Heart right ventricle (tissue), 16 donors: ENCODE results near the gene SAP130. TPM values are rescaled to one million over a fixed set of nuclear protein-coding genes. Genes with fewer than 3 reads are reported as not detected.

Experiments used
- ATAC-seq, 8 donors: fragments of 200-7000 bp; cut with Tn5 transposase; one replicate each; pipeline ENCODE4 v1.9.1; 2020; ENCODE audit warnings: mild to moderate bottlenecking in 8 of 8, moderate library complexity in 8 of 8, moderate number of reproducible peaks in 1 of 8
- DNase-seq, 2 donors: peaks; one replicate each; pipeline ENCODE4 v3.0.0-alpha.2; 2020
- H3K27ac ChIP-seq, 10 donors: fragments of 200-600 bp; sonication (generic) in 2 of 10; one replicate each; pipeline versions ENCODE4 v1.5.0 to v1.8.0; 2020 to 2022; ENCODE audit warnings: mild to moderate bottlenecking in 3 of 10
- H3K27me3 ChIP-seq, 7 donors: fragments of 200-600 bp; one replicate each; pipeline ENCODE4 v1.8.0; 2021 to 2022; ENCODE audit warnings: mild to moderate bottlenecking in 2 of 7
- H3K36me3 ChIP-seq, 9 donors: fragments of 200-600 bp; sonication (generic) in 1 of 9; one replicate each; pipeline versions ENCODE4 v1.5.0 to v1.8.0; 2020 to 2022; ENCODE audit warnings: mild to moderate bottlenecking in 2 of 9
- H3K4me1 ChIP-seq, 9 donors: fragments of 200-600 bp; sonication (generic) in 1 of 9; one replicate each; pipeline versions ENCODE4 v1.5.0 to v1.8.0; 2020 to 2022; ENCODE audit warnings: mild to moderate bottlenecking in 4 of 9
- H3K4me3 ChIP-seq, 10 donors: fragments of 200-600 bp; sonication (generic) in 2 of 10; one replicate each; pipeline versions ENCODE4 v1.5.0 to v1.8.0; 2020 to 2022; ENCODE audit warnings: mild to moderate bottlenecking in 7 of 10, moderate library complexity in 2 of 10
- H3K9me3 ChIP-seq, 11 donors: fragments of 200-600 bp in 10 of 11; sonication (generic) in 2 of 11; one replicate each; pipeline versions ENCODE4 v1.5.0 to v1.8.0; 2013 to 2022; ENCODE audit warnings: mild to moderate bottlenecking in 2 of 11, control low read depth in 1 of 11, moderate library complexity in 1 of 11
- CTCF ChIP-seq, 9 donors: fragments of 200-600 bp; sonication (generic) in 2 of 9; IDR thresholded peaks; one replicate each; pipeline versions ENCODE4 v1.5.0 to v1.8.0; 2021 to 2022; ENCODE audit warnings: antibody characterized with exemption in 9 of 9, mild to moderate bottlenecking in 5 of 9, moderate library complexity in 1 of 9
- WGBS, 2 donors: extraction: QIAGEN DNeasy Blood & Tissue Kit; methylation state at CpG; one replicate each; pipeline ENCODE4 v1.1.7; 2013; ENCODE audit warnings: inconsistent platforms in 1 of 2; 5-methylcytosine and 5-hydroxymethylcytosine counted together
- intact Hi-C, 10 donors: fragments of 100-400 bp; cut with DNase I; formaldehyde crosslinking; loops; one replicate each; pipeline versions ENCODE4 v1.11.1 to v1.14.2; 2022
- long read RNA-seq, 3 donors: library from polyadenylated mRNA; unstranded; transcript quantifications; one replicate each; pipeline ENCODE4 v2.0.0, GENCODE V29; 2020 to 2021
- polyA plus RNA-seq, 2 donors: library from polyadenylated mRNA; stranded (reverse); fragments of 200-250 nt; gene quantifications; one replicate each; pipeline ENCODE4 v1.2.3, GENCODE V29; 2013
- total RNA-seq, 10 donors: library from RNA; stranded (reverse); fragmentation: NEBNext Ultra II Directional in 3 of 10; extraction: Animal tissue kit (Norgen Biotek cat#: 25700) in 3 of 10; gene quantifications; one replicate each; pipeline versions ENCODE4 v1.2.1 to v1.2.4, GENCODE V29; 2021 to 2023
- donor health status: Arrhythmogenic right ventricular cardiomyopathy.
- donor health status: ischemic (EF 13 %, LVEDD 7.1; RV severe dilation, severe dysfunction).
- donor health status: healthy with polysubstance abuse.
- donor health status: DM: no; HTN: yes; CAD: no.
- donor health status: DM: no; HTN: no; CAD: no.
- donor health status: ischemic (EF 25% LVEDD 6.9; RV normal size, moderate dysfunction).
- donor health status: ischemic (EF 25% LVEDD 5.7; RV mildly dilated, moderate dysfunction).
- donor health status: healthy.
- donor health status: DM: yes; HTN: yes; CAD: no.
- donor health status: Ischemic cardiomyopathy.
- donor health status: ischemic (EF 35%, LVEDD 5.7; RV mildly dilated, moderate dysfunction).
- donor health status: nonischemic (EF 11% LVEDD 7.7; RV severe dilation, severe dysfunction).
- donor health status: DM: yes; HTN: yes; CAD: no.
- donor health status: PGD.
- donor health status: ischemic (EF 29% LVEDD 5.4; RV normal size, mild dysfunction).
- donor health status: nonischemic (EF 23%, LVEDD 6.1; RV moderate dilation, normal function).

The SAP130 gene
- total RNA-seq: 10 to 100 TPM; 12.4 to 20.4 (median 17.3) TPM
- polyA plus RNA-seq: 1 to 10 TPM; 4.8 to 9.1 TPM
- long read RNA-seq, donor 1, full-length matches to known transcripts: 1 of 3 reads
- long read RNA-seq, donor 1, partial matches to known transcripts: 1 of 3 reads
- long read RNA-seq, donor 1, other reads (novel, unspliced or antisense): 1 of 3 reads
- long read RNA-seq, donor 2, partial matches to known transcripts: 3 of 6 reads
- long read RNA-seq, donor 2, other reads (novel, unspliced or antisense): 3 of 6 reads
- long read RNA-seq, donor 3, partial matches to known transcripts: 0 of 1 reads
- long read RNA-seq, donor 3, other reads (novel, unspliced or antisense): 1 of 1 reads

GRCh38 chr2:128027801-128028667 lies at the start of gene SAP130:
Gene SAP130 (minus strand): TSS chr2:128028059. CDS start chr2:128026292, 1,767 bp downstream.
- peaks cover 0 to 10% (median 0%) of the 10 kb centered on the region in 11 donors for H3K9me3 ChIP-seq
- intact Hi-C loops: loop anchor here in 8 of 10 donors (1.0 to 10.0 kb wide), 4 partner anchors 63 to 143 kb away; partner anchors contain the start of genes UGGT1 (in 6 of the 8) and AMMECR1L (in 4 of the 8)
- H3K27me3 ChIP-seq: no peaks in the 10 kb centered on the region
- peaks cover 0 to 22% (median 0%) of the 10 kb centered on the region in 9 donors for H3K36me3 ChIP-seq
- DNase-seq (peak; percentile 98 to 99), ATAC-seq (peak; percentile 91 to 96 (median 92))
- peak within 1 kb of the TSS; percentile 82 to 99 (median 97) for H3K4me3 ChIP-seq
- peak within 1 kb of the TSS; percentile 92 to 99 (median 96) for H3K27ac ChIP-seq
- 0 to 1% methylated on average over 92 to 102 of the region's 106 CpGs for WGBS, 2 donors
- peaks cover 8 to 20% (median 16%) of the 10 kb centered on the region in 9 donors for H3K4me1 ChIP-seq
- TF ChIP-seq CTCF (IDR thresholded peaks at IDR 0.05): peak in 2 of 9 donors; percentile 7 to 19

GRCh38 chr2:128076461-128077106 lies 48.7 kb upstream of the SAP130 start:
- WGBS, 2 donors: 82 to 89% methylated on average over 7 of the region's 7 CpGs
- no peak overlapping the region for H3K27ac ChIP-seq
- intact Hi-C loops: no loop called here
- ATAC-seq (no peak), DNase-seq (no peak)
- no peaks in the 10 kb centered on the region for H3K36me3 ChIP-seq
- H3K4me3 ChIP-seq: no peak overlapping the region
- H3K27me3 ChIP-seq: no peaks in the 10 kb centered on the region
- no peak for TF ChIP-seq CTCF (IDR thresholded peaks at IDR 0.05)
- no peaks in the 10 kb centered on the region for H3K4me1 ChIP-seq
- no peaks in the 10 kb centered on the region for H3K9me3 ChIP-seq

- intact Hi-C loops: no loop called here
- ATAC-seq: no peak
- 82 to 83% methylated on average over 3 of the region's 3 CpGs for WGBS, 2 donors
Observed at GRCh38 chr2:128073278-128073677, 45.4 kb upstream of the SAP130 start.

More at GRCh38 chr2:128073278-128073677, 45.4 kb upstream of the SAP130 start:
- no peaks in the 10 kb centered on the region for H3K27me3 ChIP-seq
- H3K4me1 ChIP-seq: no peaks in the 10 kb centered on the region
- H3K36me3 ChIP-seq: no peaks in the 10 kb centered on the region
- no peak overlapping the region for H3K4me3 ChIP-seq
- H3K9me3 ChIP-seq: no peaks in the 10 kb centered on the region
- no peak for TF ChIP-seq CTCF (IDR thresholded peaks at IDR 0.05)
- no peak for DNase-seq
- no peak overlapping the region for H3K27ac ChIP-seq
